GM21360 (cell line): ENCODE data around the gene TAAR2.
"Not testable (repeated sequence)": the region's sequence is repeated elsewhere in the genome, so short reads cannot be mapped to it uniquely, and the experiment has no call there.

Experiments used
- ATAC-seq: cut with Tn5 transposase; IDR thresholded peaks from one replicate; pipeline ENCODE4 v1.9.1; 2021; ENCODE audit warnings: mild to moderate bottlenecking, moderate library complexity; ENCODE audit not compliant: unreplicated experiment

The TAAR2 gene

GRCh38 chr6:132614554-132614953, 9.5 kb downstream of the TAAR2 start:
- ATAC-seq: peak; percentile 48

DNA sequence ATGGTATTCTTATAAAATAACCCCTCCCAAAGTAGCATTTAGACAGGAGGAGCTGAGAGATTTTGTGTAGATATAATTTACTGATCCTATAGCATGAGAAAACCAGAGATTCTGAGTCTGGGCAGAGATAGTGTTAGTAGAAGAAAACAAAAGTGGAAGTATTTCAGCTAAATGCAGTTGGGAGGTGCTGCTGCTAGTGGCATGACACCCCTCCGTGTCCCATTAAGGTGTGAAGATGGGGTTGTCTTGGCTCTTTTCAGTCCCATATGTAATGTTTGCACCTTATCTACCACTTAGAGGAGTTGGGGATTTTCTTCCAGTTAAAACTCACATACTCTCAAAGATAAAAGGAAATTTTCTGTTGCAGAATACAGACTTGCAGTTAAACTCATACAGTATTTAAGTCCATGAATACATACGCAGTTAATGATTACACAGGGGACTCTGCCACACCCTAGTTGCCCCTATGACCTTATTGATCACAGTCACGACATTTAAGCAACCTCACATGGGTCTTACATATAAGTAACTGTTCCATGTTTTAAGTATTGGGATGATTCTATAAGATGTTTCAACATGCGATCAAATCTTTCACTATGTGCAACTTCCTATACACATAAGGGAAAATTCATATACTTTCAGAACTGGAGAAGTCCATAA, 11.5 kb downstream of the TAAR2 start:
- no peak for ATAC-seq

DNA sequence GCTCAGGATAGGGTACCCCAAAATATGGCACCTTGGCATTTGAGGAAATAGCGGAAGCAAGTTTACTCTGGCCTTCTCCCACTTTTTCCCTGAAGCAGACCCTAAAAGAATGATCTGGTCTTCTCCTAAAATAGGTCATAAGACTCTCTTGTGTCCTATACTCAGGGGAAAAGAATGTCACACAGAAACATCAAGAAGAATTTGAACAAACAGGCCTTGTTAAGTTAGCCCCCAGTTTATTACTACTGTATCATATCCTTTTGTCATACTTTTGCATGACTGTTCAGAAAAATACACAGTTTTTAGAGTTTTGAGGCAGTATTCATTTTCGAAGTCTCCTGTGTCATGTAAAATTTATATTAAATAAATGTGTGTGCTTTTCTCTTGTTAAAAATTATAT, 12.5 kb downstream of the TAAR2 start:
- no peak for ATAC-seq

DNA sequence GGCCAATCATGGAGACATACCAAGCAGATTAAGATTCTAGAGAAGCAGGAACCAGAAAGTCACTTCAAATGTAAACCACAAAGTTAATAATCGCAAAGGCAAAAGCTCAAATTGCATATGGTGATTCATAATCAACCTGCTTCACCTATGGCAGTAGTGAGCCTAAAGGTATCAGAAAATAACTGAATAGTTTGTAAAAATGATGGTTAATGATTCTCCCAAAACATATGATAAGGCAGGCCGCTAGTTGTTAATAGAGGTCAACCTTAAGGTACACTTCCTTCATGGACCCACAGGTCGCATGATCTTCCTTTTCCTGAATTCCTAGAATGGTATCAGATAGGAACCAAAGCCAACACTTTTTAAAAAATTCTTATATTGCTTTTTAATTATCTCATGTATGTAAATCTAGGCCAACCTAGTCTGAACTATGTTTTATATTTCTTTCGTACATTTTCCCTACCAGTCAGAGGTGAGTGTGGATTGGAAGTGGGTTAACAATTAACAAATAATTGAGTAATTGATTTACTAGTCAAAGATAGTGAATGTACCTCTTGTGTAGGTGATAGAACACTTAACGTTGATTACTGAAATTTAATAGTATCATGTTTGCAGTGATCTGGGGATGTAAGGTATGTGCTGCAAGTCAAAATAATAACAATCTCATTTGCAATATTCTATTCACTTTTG, 16.4 kb downstream of the TAAR2 start:
- ATAC-seq: no peak

- ATAC-seq: no peak
These were observed 19.4 kb downstream of the TAAR2 start for GRCh38 chr6:132604635-132605152.

DNA sequence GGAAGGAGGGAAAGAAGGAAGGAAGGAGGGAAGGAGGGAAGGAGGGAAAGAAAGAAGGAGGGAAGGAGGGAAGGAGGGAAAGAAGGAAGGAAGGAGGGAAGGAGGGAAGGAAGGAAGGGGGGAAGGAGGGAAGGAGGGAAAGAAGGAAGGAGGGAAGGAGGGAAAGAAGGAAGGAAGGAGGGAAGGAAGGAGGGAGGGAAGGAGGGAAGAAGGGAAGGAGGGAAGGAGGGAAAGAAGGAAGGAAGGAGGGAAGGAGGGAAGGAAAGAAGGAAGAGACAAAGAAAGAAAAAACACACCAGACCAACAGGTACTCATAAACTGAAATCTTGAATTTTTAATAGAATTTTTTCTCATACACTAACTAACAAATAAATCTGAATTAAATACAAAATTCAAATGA, 23.2 kb downstream of the TAAR2 start:
- not testable (repeated sequence) for ATAC-seq

- peak; percentile 79 for ATAC-seq
These were observed 25.6 kb downstream of the TAAR2 start for GRCh38 chr6:132598473-132598872.

DNA sequence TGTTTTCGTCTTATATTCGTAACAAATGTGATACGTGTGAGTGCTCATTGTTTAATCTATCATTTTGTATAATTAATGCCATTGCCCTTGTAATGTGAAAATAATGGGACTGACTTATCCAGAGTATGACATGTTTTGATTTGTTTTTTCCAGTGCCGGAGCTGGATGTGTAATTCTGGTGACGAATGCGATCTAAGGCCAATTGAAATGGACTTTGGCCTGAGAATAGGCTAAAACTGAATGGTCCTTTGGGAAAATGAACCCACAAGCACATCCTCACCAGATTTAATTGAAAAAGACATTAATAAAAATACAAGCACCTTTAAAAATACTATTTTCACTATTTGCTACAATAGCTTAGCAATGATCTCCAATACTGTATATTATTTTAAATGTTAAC, 27.9 kb downstream of the TAAR2 start:
- no peak for ATAC-seq

DNA sequence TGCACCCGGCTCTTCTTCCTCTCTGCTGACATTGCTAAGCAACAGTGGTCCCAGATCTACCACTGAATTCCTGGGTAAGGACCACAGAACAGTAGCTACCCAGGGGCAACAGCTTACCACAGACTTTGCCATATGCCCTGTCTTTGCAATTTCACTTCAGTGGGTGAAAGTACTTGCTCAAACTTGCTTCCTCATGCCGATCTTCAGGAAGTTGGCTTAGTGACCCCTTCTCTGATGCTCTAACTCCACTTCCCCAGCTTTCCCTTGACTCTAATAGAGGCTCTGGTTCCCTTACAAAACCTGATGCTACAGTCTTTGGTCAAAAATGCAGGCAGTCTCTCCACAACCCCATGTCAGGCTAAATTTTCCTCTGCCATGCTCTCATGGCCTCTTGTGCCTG, 31.2 kb downstream of the TAAR2 start:
- ATAC-seq: no peak

DNA sequence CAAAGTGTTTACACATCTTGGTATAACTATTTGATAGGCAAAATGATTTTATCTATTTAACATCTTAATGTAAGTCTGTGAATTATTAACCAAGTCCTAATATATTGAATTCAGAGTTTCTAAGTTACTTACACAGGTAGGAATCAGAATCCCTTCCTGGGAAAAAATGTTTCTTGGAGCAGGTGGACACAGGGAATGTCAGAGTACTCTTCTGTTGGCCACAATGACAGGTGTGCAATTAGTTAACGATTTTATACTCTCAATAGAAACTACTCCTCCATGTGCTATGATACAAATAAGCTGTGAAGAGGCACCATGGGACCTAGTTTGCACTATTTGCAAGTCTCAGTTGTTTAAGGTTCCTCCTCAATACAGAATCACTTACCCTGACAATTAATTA, 33.7 kb downstream of the TAAR2 start:
- no peak for ATAC-seq

DNA sequence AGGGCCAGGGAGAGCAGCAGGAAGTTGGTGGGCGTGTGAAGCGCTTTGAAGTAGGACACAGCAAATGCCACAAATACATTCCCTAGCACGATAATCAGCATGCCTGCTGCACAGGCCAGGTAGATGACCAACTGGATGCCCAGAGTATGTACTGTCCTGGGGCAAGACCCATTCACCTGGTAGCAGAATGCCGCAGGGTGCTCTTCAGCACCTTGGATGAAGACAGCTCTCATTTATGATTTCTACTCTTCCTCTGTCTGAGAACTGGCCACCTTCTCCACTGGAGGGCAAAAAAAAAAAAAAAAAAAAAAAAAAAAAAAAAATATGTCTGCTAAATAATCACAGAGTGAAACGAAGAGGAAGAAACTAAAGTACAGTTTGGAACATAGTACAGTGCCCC, 34.6 kb downstream of the TAAR2 start, which contains the start of gene TAAR5:
TSS of gene TAAR5 (minus strand) at position 288 of the 400 bp plus-strand sequence. CDS start at position 233, 55 bp downstream.
- no peak for ATAC-seq

DNA sequence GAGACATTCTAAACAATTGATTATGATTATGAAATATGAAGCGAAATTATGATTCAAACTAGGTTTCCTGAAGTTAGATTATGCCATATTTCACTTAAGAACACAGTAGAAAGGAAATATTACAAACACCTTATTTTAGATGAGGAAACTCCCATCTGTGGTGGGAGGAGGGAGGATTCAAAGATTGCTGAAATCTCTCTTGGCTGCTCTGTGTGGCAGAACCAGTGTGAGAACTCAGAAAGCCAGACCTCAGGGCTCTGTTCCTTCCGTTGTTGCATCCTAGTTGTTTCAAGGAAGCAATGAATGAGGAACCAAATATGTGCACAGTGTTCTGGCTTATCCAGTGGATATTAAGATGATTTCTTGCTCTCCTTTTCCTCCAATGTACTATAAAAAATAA, 36.7 kb downstream of the TAAR2 start:
- no peak for ATAC-seq

DNA sequence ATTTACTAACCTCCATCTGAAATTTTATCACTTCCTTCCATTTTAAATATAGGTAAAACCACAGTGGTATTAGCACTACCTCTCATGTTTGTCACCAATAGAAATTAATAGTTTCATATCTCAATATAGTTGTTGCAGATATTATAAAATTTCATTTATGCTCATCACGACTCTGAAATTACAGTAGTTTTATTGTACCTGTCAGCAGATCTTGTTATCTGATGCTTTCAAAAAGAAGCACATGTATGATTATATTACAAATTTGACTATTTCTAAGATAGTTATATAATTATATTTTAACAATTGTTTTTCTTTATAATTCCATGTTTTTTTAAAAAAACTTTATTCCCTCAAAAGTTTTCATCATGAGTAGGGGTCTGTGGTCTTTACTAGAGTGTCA, 39.4 kb downstream of the TAAR2 start:
- no peak for ATAC-seq

GRCh38 chr6:132571774-132572173, 52.3 kb downstream of the TAAR2 start:
- no peak for ATAC-seq

GRCh38 chr6:132570221-132570777, 53.8 kb downstream of the TAAR2 start, which contains the start of gene TAAR6:
Gene TAAR6 (plus strand): TSS chr6:132570322. CDS start chr6:132570322, 0 bp downstream.
- no peak for ATAC-seq

GRCh38 chr6:132569170-132569569, 54.9 kb downstream of the TAAR2 start:
- no peak for ATAC-seq

DNA sequence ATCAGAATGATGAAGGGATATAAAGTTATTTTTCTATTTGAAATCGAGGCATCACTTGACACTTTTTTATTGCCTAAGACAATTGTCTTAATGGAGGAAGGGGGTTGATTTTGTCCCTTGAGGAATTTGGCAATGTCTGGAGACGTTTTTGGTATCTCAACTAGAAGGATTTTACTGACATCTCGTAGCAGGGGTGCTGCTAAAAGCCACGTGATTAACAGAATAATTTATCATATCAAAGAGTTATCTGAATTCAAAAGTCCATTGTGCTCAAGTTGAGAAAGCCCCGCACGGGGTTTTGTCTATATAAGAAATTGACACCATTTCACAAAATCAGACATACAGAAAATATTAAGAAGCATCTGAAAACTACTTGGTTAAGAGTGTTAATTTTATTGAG, 55.5 kb downstream of the TAAR2 start:
- no peak for ATAC-seq

DNA sequence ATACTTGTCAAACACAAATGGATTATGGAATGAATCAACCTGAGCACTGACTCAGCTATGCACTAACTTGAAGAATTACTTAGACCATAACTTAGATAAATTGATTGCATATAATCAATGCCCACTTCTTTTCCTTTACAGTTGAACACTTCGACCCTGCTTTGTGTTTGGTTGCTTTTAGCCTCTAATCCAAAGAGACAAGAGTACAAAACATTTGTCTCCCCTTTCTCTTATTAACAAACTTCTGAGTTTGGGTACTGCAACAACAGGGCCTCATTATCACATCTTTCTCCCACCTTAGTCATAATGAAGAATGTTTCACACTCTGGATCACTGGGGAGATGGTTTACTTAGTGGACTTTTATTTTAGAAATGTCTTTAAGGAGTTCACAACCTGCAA, 56.5 kb downstream of the TAAR2 start:
- no peak for ATAC-seq
